GM18517 (cell line): Measurements from ENCODE around the gene POLR2C.
"Not testable (repeated sequence)": the region's sequence is repeated elsewhere in the genome, so short reads cannot be mapped to it uniquely, and the experiment has no call there.

Source experiments
- ATAC-seq: cut with Tn5 transposase; IDR thresholded peaks from one replicate; pipeline ENCODE4 v1.9.1; 2021; ENCODE audit warnings: mild to moderate bottlenecking, moderate library complexity; ENCODE audit not compliant: unreplicated experiment

POLR2C gene

GRCh38 chr16:57462209-57462977, at the start of gene POLR2C:
Gene POLR2C (plus strand): TSS chr16:57462679. CDS start chr16:57462725, 46 bp downstream.
- peak; percentile 82 for ATAC-seq

GRCh38 chr16:57413301-57413730, 49.2 kb upstream of the POLR2C start:
- ATAC-seq: no peak

- no peak for ATAC-seq
Observed at GRCh38 chr16:57413733-57414132, 48.7 kb upstream of the POLR2C start.

- ATAC-seq: no peak
Observed at GRCh38 chr16:57416084-57416483, 46.4 kb upstream of the POLR2C start.

GRCh38 chr16:57419506-57419905, 43.0 kb upstream of the POLR2C start:
- no peak for ATAC-seq

GRCh38 chr16:57422026-57422944, 40.2 kb upstream of the POLR2C start:
- no peak for ATAC-seq

GRCh38 chr16:57423152-57423551, 39.3 kb upstream of the POLR2C start:
- ATAC-seq: no peak

GRCh38 chr16:57424583-57424982, 37.9 kb upstream of the POLR2C start:
- ATAC-seq: no peak

GRCh38 chr16:57426356-57426755, 36.1 kb upstream of the POLR2C start:
- ATAC-seq: no peak

- no peak for ATAC-seq
Observed at GRCh38 chr16:57427307-57427706, 35.2 kb upstream of the POLR2C start.

- no peak for ATAC-seq
Observed at GRCh38 chr16:57427824-57428223, 34.7 kb upstream of the POLR2C start.

- ATAC-seq: no peak
Observed at GRCh38 chr16:57430955-57431354, 31.5 kb upstream of the POLR2C start.

GRCh38 chr16:57432505-57432904, 30.0 kb upstream of the POLR2C start:
- no peak for ATAC-seq

GRCh38 chr16:57432989-57433388, 29.5 kb upstream of the POLR2C start:
- no peak for ATAC-seq

- ATAC-seq: no peak
Observed at GRCh38 chr16:57434003-57434402, 28.5 kb upstream of the POLR2C start.

- ATAC-seq: no peak
Observed at GRCh38 chr16:57435838-57436237, 26.6 kb upstream of the POLR2C start.

GRCh38 chr16:57439947-57440346, 22.5 kb upstream of the POLR2C start:
- ATAC-seq: not testable (repeated sequence)

GRCh38 chr16:57440551-57440950, 21.9 kb upstream of the POLR2C start:
- not testable (repeated sequence) for ATAC-seq

GRCh38 chr16:57444711-57445110, 17.8 kb upstream of the POLR2C start:
- no peak for ATAC-seq

- ATAC-seq: no peak
Observed at GRCh38 chr16:57445510-57445909, 17.0 kb upstream of the POLR2C start.

- ATAC-seq: peak; percentile 20
Observed at GRCh38 chr16:57446531-57447185, 15.8 kb upstream of the POLR2C start.
